ENCODE measurements around the gene ZEB2. TPM values are rescaled to one million over a fixed set of nuclear protein-coding genes. Genes with fewer than 3 reads are reported as not detected.
A peak's percentile ranks its signal among the peaks of the same experiment; 100 is the strongest.

Gene ZEB2
- total and polyA plus RNA-seq, 8 donors = 10.7 to 161 (median 43.1) TPM

GRCh38 chr2:144372410-144373080, 147.4 kb downstream of the ZEB2 start:
- peak in 1 of 2 donors; percentile 18 for DNase-seq
- TF ChIP-seq POLR2AphosphoS5 (IDR thresholded peaks at IDR 0.05) (no peak), CTCF (IDR thresholded peaks at IDR 0.05) (no peak), POLR2A (IDR thresholded peaks at IDR 0.05) (no peak), EP300 (IDR thresholded peaks at IDR 0.05) (no peak)

GRCh38 chr2:144370937-144371584, 148.9 kb downstream of the ZEB2 start:
- Histone ChIP-seq H3K27me3 (no peaks in the 10 kb centered on the region), H3K4me1 (peaks cover 0 to 32% (median 0%) of the 10 kb centered on the region in 4 donors), H3K27ac (no peak overlapping the region), H3K9me3 (no peaks in the 10 kb centered on the region), H3K36me3 (no peaks in the 10 kb centered on the region), H3K4me3 (no peak overlapping the region)
- intact Hi-C loops (cut with DNase I; ENCODE audit: low total_unique reads) = no loop called here
- WGBS, 5 donors = 17 to 34% (median 23%) methylated on average over 4 of the region's 4 CpGs
- no peak for DNase-seq
- TF ChIP-seq POLR2A (IDR thresholded peaks at IDR 0.05) (no peak), EP300 (IDR thresholded peaks at IDR 0.05) (no peak), POLR2AphosphoS5 (IDR thresholded peaks at IDR 0.05) (no peak), CTCF (IDR thresholded peaks at IDR 0.05) (no peak)

More at GRCh38 chr2:144372410-144373080, 147.4 kb downstream of the ZEB2 start:
- H3K27me3 ChIP-seq = no peaks in the 10 kb centered on the region
- WGBS, 5 donors = 65 to 73% (median 71%) methylated on average over 10 of the region's 10 CpGs
- intact Hi-C loops (cut with DNase I; ENCODE audit: low total_unique reads) = no loop called here
- peaks cover 0 to 32% (median 0%) of the 10 kb centered on the region in 4 donors for H3K4me1 ChIP-seq
- peak overlapping the region in 2 of 5 donors; percentile 21 to 57 for H3K27ac ChIP-seq
- H3K4me3 ChIP-seq = no peak overlapping the region
- H3K9me3 ChIP-seq = no peaks in the 10 kb centered on the region
- H3K36me3 ChIP-seq = no peaks in the 10 kb centered on the region

- TF ChIP-seq POLR2A (IDR thresholded peaks at IDR 0.05) = no peak
- no peak for TF ChIP-seq EP300 (IDR thresholded peaks at IDR 0.05)
- no peak for TF ChIP-seq POLR2AphosphoS5 (IDR thresholded peaks at IDR 0.05)
- no peak for TF ChIP-seq CTCF (IDR thresholded peaks at IDR 0.05)
- Histone ChIP-seq H3K4me3 (no peak overlapping the region), H3K4me1 (peaks cover 0 to 32% (median 0%) of the 10 kb centered on the region in 4 donors), H3K9me3 (no peaks in the 10 kb centered on the region), H3K27me3 (no peaks in the 10 kb centered on the region), H3K27ac (no peak overlapping the region), H3K36me3 (no peaks in the 10 kb centered on the region)
- intact Hi-C loops (cut with DNase I; ENCODE audit: low total_unique reads) = no loop called here
- DNase-seq = no peak
These were observed 150.5 kb downstream of the ZEB2 start for GRCh38 chr2:144369416-144369815.

GRCh38 chr2:144366825-144367429, 153.0 kb downstream of the ZEB2 start:
- Histone ChIP-seq H3K9me3 (no peaks in the 10 kb centered on the region), H3K27ac (no peak overlapping the region), H3K27me3 (no peaks in the 10 kb centered on the region), H3K4me1 (peaks cover 0 to 10% (median 0%) of the 10 kb centered on the region in 4 donors), H3K36me3 (no peaks in the 10 kb centered on the region), H3K4me3 (no peak overlapping the region)
- TF ChIP-seq EP300 (IDR thresholded peaks at IDR 0.05) (no peak), POLR2AphosphoS5 (IDR thresholded peaks at IDR 0.05) (no peak), POLR2A (IDR thresholded peaks at IDR 0.05) (no peak), CTCF (IDR thresholded peaks at IDR 0.05) (no peak)
- DNase-seq = peak in 1 of 2 donors; percentile 23
- 94 to 98% (median 97%) methylated on average over 3 of the region's 3 CpGs for WGBS, 5 donors
- intact Hi-C loops (cut with DNase I; ENCODE audit: low total_unique reads) = no loop called here

All from stomach (tissue), 9 donors.